ENCODE results near the gene TRPV3. TPM values are rescaled to one million over a fixed set of nuclear protein-coding genes. Genes with fewer than 3 reads are reported as not detected.

The TRPV3 gene
- total RNA-seq, 2 experiments from 2014 or later, result 0.06 TPM; not detected in 1

DNA sequence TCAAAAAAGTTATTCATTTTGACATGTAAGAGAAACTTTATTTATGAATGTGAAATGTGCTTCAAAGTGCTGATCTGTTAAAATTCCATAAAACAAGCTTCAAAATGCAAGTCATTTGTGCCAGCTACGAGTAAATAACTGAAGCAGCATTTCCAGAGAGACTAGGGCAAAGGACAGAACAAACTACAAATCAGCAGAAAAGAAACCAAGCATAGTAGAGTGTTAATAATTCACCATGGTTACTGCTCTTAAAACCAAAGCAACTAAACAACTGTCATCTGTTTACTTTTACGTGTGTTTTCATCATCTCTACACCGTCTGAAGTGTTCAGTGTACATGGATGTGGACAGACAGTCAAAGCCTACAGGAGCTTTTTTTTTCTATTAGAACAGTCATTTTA lies 83.4 kb downstream of the TRPV3 start:
- intact Hi-C loops (cut with micrococcal nuclease; ENCODE audit: unreplicated experiment), result no loop called here
- Histone ChIP-seq H4K20me1 (ENCODE audit: insufficient read depth, low read length) (no peaks in the 10 kb centered on the region), H2AFZ (ENCODE audit: low read length) (no peak overlapping the region), H3K4me1 (ENCODE audit: insufficient read depth, low read length, poor library complexity, severe bottlenecking) (no peaks in the 10 kb centered on the region), H3K9me2 (ENCODE audit: insufficient read depth, low read length) (no peaks in the 10 kb centered on the region), H3K4me2 (ENCODE audit: low read length) (no peak overlapping the region), H3K27ac (ENCODE audit: low read depth, low read length, poor library complexity, severe bottlenecking) (no peak overlapping the region), H3K9me3 (ENCODE audit: low read length) (no peaks in the 10 kb centered on the region), H3K36me3 (ENCODE audit: insufficient read depth, low read length) (no peaks in the 10 kb centered on the region), H3K79me2 (ENCODE audit: insufficient read depth, low read depth, low read length) (no peaks in the 10 kb centered on the region), H3K4me3 (ENCODE audit: low read depth, low read length, poor library complexity, severe bottlenecking) (no peak overlapping the region)
- BruUV-seq (replicated peaks), result no TSS peak
- DNase-seq (ENCODE audit: low spot score), result no peak
- TF ChIP-seq, protein P1, sequence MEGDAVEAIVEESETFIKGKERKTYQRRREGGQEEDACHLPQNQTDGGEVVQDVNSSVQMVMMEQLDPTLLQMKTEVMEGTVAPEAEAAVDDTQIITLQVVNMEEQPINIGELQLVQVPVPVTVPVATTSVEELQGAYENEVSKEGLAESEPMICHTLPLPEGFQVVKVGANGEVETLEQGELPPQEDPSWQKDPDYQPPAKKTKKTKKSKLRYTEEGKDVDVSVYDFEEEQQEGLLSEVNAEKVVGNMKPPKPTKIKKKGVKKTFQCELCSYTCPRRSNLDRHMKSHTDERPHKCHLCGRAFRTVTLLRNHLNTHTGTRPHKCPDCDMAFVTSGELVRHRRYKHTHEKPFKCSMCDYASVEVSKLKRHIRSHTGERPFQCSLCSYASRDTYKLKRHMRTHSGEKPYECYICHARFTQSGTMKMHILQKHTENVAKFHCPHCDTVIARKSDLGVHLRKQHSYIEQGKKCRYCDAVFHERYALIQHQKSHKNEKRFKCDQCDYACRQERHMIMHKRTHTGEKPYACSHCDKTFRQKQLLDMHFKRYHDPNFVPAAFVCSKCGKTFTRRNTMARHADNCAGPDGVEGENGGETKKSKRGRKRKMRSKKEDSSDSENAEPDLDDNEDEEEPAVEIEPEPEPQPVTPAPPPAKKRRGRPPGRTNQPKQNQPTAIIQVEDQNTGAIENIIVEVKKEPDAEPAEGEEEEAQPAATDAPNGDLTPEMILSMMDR (conservative IDR thresholded peaks at IDR 0.05; ENCODE audit: low read length), result no peak
- TF ChIP-seq EZH2phosphoT487 (IDR thresholded peaks at IDR 0.05; ENCODE audit: borderline replicate concordance, low read depth, low read length), result no peak
- ChIA-PET POLR2A (no interaction called here), CTCF (ENCODE audit: unreplicated experiment) (no interaction called here)

DNA sequence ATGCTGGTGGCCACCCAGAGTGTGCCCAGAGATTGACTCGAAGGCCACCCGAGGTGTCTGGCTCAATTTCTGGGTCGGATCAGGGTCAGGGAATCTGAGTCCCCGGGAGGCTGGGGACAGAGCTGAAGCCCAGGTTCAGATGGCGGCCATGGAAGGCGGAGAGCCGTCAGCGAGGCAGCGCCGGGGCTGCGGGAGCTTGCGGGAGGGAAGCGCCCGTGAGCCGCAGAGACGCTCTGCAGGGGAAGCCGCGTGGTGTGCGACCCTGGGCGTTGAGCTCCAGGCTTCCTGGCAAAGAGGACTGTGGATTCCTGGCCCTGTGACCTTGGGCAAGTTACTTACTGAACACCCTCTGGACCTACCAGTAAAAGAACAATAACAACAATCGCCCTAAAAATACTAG lies 85.5 kb downstream of the TRPV3 start:
- Histone ChIP-seq H3K36me3 (ENCODE audit: insufficient read depth, low read length) (no peaks in the 10 kb centered on the region), H3K4me3 (ENCODE audit: low read depth, low read length, poor library complexity, severe bottlenecking) (no peak overlapping the region), H3K4me2 (ENCODE audit: low read length) (no peak overlapping the region), H3K79me2 (ENCODE audit: insufficient read depth, low read depth, low read length) (no peaks in the 10 kb centered on the region), H3K4me1 (ENCODE audit: insufficient read depth, low read length, poor library complexity, severe bottlenecking) (no peaks in the 10 kb centered on the region), H2AFZ (ENCODE audit: low read length) (no peak overlapping the region), H3K9me3 (ENCODE audit: low read length) (no peaks in the 10 kb centered on the region), H3K27ac (ENCODE audit: low read depth, low read length, poor library complexity, severe bottlenecking) (no peak overlapping the region), H3K9me2 (ENCODE audit: insufficient read depth, low read length) (no peaks in the 10 kb centered on the region), H4K20me1 (ENCODE audit: insufficient read depth, low read length) (no peaks in the 10 kb centered on the region)
- ChIA-PET CTCF (ENCODE audit: unreplicated experiment) (no interaction called here), POLR2A (no interaction called here)
- TF ChIP-seq, protein P1 (conservative IDR thresholded peaks at IDR 0.05; ENCODE audit: low read length), result no peak
- TF ChIP-seq EZH2phosphoT487 (IDR thresholded peaks at IDR 0.05; ENCODE audit: borderline replicate concordance, low read depth, low read length), result no peak
- BruUV-seq (replicated peaks), result no TSS peak
- intact Hi-C loops (cut with micrococcal nuclease; ENCODE audit: unreplicated experiment), result no loop called here
- no peak for DNase-seq (ENCODE audit: low spot score)

DNA sequence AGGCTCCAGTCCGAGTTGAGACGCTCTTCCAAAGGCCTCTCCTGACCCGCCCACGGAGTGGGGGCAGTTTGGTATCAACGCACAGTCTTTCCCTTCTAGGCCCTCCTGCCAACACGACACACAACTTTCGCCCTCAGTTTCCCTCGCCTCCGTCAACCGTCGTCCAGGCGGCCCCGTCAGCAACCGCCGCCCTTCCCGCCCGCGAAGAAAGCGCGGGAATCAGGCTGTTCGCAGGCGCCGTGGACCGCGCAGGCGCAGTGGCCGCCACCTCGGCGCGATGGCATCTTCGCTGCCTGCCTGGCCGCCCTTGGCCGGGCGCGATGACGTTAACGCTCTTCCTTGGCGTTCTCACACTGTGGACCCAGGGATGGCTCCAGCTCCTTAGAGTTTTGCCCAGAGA lies 86.0 kb downstream of the TRPV3 start, which contains the start of gene SPATA22:
Gene SPATA22 (minus strand): TSS at position 221 of the 400 bp plus-strand sequence. CDS start 2,494 bp downstream, outside the sequence.
- Histone ChIP-seq H3K27ac (ENCODE audit: low read depth, low read length, poor library complexity, severe bottlenecking) (no peak within 1 kb of the TSS), H3K36me3 (ENCODE audit: insufficient read depth, low read length) (no peaks in the 10 kb centered on the region), H3K9me2 (ENCODE audit: insufficient read depth, low read length) (no peaks in the 10 kb centered on the region), H2AFZ (ENCODE audit: low read length) (no peak within 1 kb of the TSS), H3K4me3 (ENCODE audit: low read depth, low read length, poor library complexity, severe bottlenecking) (no peak within 1 kb of the TSS), H3K4me2 (ENCODE audit: low read length) (no peak within 1 kb of the TSS), H3K4me1 (ENCODE audit: insufficient read depth, low read length, poor library complexity, severe bottlenecking) (no peaks in the 10 kb centered on the region), H4K20me1 (ENCODE audit: insufficient read depth, low read length) (no peaks in the 10 kb centered on the region), H3K9me3 (ENCODE audit: low read length) (no peaks in the 10 kb centered on the region), H3K79me2 (ENCODE audit: insufficient read depth, low read depth, low read length) (no peaks in the 10 kb centered on the region)
- ChIA-PET CTCF (ENCODE audit: unreplicated experiment) (no interaction called here), POLR2A (no interaction called here)
- no peak for DNase-seq (ENCODE audit: low spot score)
- intact Hi-C loops (cut with micrococcal nuclease; ENCODE audit: unreplicated experiment), result no loop called here
- no TSS peak for BruUV-seq (replicated peaks)
- TF ChIP-seq, protein P1 (conservative IDR thresholded peaks at IDR 0.05; ENCODE audit: low read length), result no peak
- TF ChIP-seq EZH2phosphoT487 (IDR thresholded peaks at IDR 0.05; ENCODE audit: borderline replicate concordance, low read depth, low read length), result no peak

All from OCI-LY7 (cell line).